ENCODE measurements around the gene TSHZ3.

- TF ChIP-seq, protein P1, sequence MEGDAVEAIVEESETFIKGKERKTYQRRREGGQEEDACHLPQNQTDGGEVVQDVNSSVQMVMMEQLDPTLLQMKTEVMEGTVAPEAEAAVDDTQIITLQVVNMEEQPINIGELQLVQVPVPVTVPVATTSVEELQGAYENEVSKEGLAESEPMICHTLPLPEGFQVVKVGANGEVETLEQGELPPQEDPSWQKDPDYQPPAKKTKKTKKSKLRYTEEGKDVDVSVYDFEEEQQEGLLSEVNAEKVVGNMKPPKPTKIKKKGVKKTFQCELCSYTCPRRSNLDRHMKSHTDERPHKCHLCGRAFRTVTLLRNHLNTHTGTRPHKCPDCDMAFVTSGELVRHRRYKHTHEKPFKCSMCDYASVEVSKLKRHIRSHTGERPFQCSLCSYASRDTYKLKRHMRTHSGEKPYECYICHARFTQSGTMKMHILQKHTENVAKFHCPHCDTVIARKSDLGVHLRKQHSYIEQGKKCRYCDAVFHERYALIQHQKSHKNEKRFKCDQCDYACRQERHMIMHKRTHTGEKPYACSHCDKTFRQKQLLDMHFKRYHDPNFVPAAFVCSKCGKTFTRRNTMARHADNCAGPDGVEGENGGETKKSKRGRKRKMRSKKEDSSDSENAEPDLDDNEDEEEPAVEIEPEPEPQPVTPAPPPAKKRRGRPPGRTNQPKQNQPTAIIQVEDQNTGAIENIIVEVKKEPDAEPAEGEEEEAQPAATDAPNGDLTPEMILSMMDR (IDR thresholded peaks at IDR 0.05): no peak
- TF ChIP-seq POLR2A (IDR thresholded peaks at IDR 0.05): no peak
These were observed 31.6 kb upstream of the TSHZ3 start for GRCh38 chr19:31380854-31381253.

Data from heart left ventricle (tissue), 13 donors.